Endothelial cell of coronary artery (primary cell): ENCODE results near the gene SLC22A9. TPM values are rescaled to one million over a fixed set of nuclear protein-coding genes. Genes with fewer than 3 reads are reported as not detected.

ENCODE experiments used
- total RNA-seq: library from RNA; depleted of rRNA; stranded (reverse); fragments of >200 nt; gene quantifications from 2 replicates; pipeline ENCODE4 v1.2.3, GENCODE V29; 2014

Gene SLC22A9
- total RNA-seq, result not detected in 2 replicates

GRCh38 chr11:63369165-63369970 lies at the start of gene SLC22A9:
TSS of gene SLC22A9 (plus strand) at chr11:63369785. CDS start at chr11:63370057, 272 bp downstream.

Other genes with a start within 250 kb of the SLC22A9 start
- not detected in 2 replicates for gene SLC22A24, start 225.6 kb upstream of the SLC22A9 start, total RNA-seq
- not detected in 2 replicates for gene SLC22A25, start 126.2 kb upstream of the SLC22A9 start, total RNA-seq
- gene PLAAT5, start 121.4 kb downstream of the SLC22A9 start, total RNA-seq, result not detected in 2 replicates
- not detected in 2 replicates for gene LGALS12, start 136.3 kb downstream of the SLC22A9 start, total RNA-seq
- gene PLAAT4, start 167.0 kb downstream of the SLC22A9 start, total RNA-seq, result 0.81 and 2.9 TPM in 2 replicates
- gene PLAAT2, start 193.6 kb downstream of the SLC22A9 start, total RNA-seq, result not detected in 2 replicates
- 22.5 and 51.3 TPM in 2 replicates for gene PLAAT3, start 244.6 kb downstream of the SLC22A9 start, total RNA-seq